ENCODE measurements around the gene KDF1. TPM values are rescaled to one million over a fixed set of nuclear protein-coding genes. Genes with fewer than 3 reads are reported as not detected.
A peak's percentile ranks its signal among the peaks of the same experiment; 100 is the strongest.

KDF1 gene
- total and polyA plus RNA-seq, 2 of the 13 experiments (the other 11 are each of a cell fraction or from before 2014, with no cell fraction given), result 1.9 to 4.9 TPM

GRCh38 chr1:26938004-26938658 is 22.1 kb downstream of the KDF1 start (continued):
- TF ChIP-seq YY1 (IDR thresholded peaks at IDR 0.05; ENCODE audit: insufficient read depth, insufficient replicate concordance, low read depth, low read length), result peak; percentile 9
- TF ChIP-seq ERF (CRISPR knock-in tag; IDR thresholded peaks at IDR 0.05), result 0 out of 2 replicates have a peak, but pooled peaks have one; percentile 95
- peak; percentile 20 for TF ChIP-seq ZNF407 (CRISPR knock-in tag; IDR thresholded peaks at IDR 0.05; ENCODE audit: not compliant biosample characterization)
- TF ChIP-seq ZNF317 (CRISPR knock-in tag; IDR thresholded peaks at IDR 0.05), result no peak; the same call in 1 of the 2 replicates
- TF ChIP-seq KLF16 (CRISPR knock-in tag; IDR thresholded peaks at IDR 0.05), result no peak; a peak in 1 of 4 replicates
- peak; percentile 21 for TF ChIP-seq STAG1 (CRISPR knock-in tag; IDR thresholded peaks at IDR 0.05)
- no peak for TF ChIP-seq SCMH1 (CRISPR knock-in tag; IDR thresholded peaks at IDR 0.05; ENCODE audit: borderline replicate concordance)
